Pericardium fibroblast (primary cell): ENCODE results near the gene PTCHD1. TPM values are rescaled to one million over a fixed set of nuclear protein-coding genes. Genes with fewer than 3 reads are reported as not detected.

Experiments used
- total RNA-seq: library from RNA; depleted of rRNA; stranded (reverse); fragments of >200 nt; gene quantifications from 2 replicates; pipeline ENCODE4 v1.2.3, GENCODE V29; 2015

Gene PTCHD1
- total RNA-seq = under 0.01 TPM in 1 of 2 replicates, not detected in the other

GRCh38 chrX:23334848-23335599 lies at the start of gene PTCHD1:
Gene PTCHD1, plus strand, starts transcription at chrX:23334849. Its CDS starts 27 bp downstream, at chrX:23334876.

